Endodermal cell (in vitro differentiated cells): ENCODE measurements around the gene PTPN14. TPM values are rescaled to one million over a fixed set of nuclear protein-coding genes. Genes with fewer than 3 reads are reported as not detected.

Experiments
- DNase-seq: peaks from one replicate; pipeline ENCODE4 v3.0.0-alpha.2; 2017
- H3K27ac ChIP-seq: 2 replicates; pipeline ENCODE4 v1.5.1; 2013; ENCODE audit warnings: mild to moderate bottlenecking, low read depth, low read length, moderate library complexity
- H3K27me3 ChIP-seq: 2 replicates; pipeline ENCODE4 v1.6.1; 2013; ENCODE audit warnings: mild to moderate bottlenecking, low read length, moderate library complexity; ENCODE audit not compliant: insufficient read depth, control insufficient read depth, poor library complexity, severe bottlenecking
- H3K36me3 ChIP-seq: 2 replicates; pipeline ENCODE4 v1.7.0; 2013; ENCODE audit warnings: mild to moderate bottlenecking, low read length, moderate library complexity; ENCODE audit not compliant: control insufficient read depth, insufficient read depth
- H3K4me1 ChIP-seq: one replicate; pipeline ENCODE4 v1.7.0; 2013; ENCODE audit warnings: low read length; ENCODE audit not compliant: control insufficient read depth, insufficient read depth
- H3K4me3 ChIP-seq: 2 replicates; pipeline ENCODE4 v1.5.1; 2013; ENCODE audit warnings: mild to moderate bottlenecking, low read length, moderate library complexity
- H3K9ac ChIP-seq: 2 replicates; pipeline ENCODE4 v1.6.1; 2013; ENCODE audit warnings: mild to moderate bottlenecking, low read length, moderate library complexity; ENCODE audit not compliant: poor library complexity, severe bottlenecking; ENCODE audit errors: extremely low read depth
- H3K9me3 ChIP-seq: 2 replicates; pipeline ENCODE4 v1.6.1; 2013; ENCODE audit warnings: mild to moderate bottlenecking, low read length, moderate library complexity; ENCODE audit not compliant: control insufficient read depth
- H3K27ac Mint-ChIP-seq: 2 replicates; pipeline ENCODE4 v1.8.0; 2020; ENCODE audit warnings: mixed read lengths
- H3K27me3 Mint-ChIP-seq: 2 replicates; pipeline ENCODE4 v1.8.0; 2021; ENCODE audit warnings: mild to moderate bottlenecking, mixed read lengths; ENCODE audit not compliant: insufficient read depth
- H3K36me3 Mint-ChIP-seq: 2 replicates; pipeline ENCODE4 v1.8.0; 2020; ENCODE audit warnings: low read depth, mixed read lengths
- H3K4me1 Mint-ChIP-seq: 2 replicates; pipeline ENCODE4 v1.8.0; 2020; ENCODE audit warnings: mixed read lengths
- H3K4me3 Mint-ChIP-seq: 2 replicates; pipeline ENCODE4 v1.8.0; 2020; ENCODE audit warnings: mild to moderate bottlenecking, moderate library complexity, mixed read lengths
- H3K9me3 Mint-ChIP-seq: 2 replicates; pipeline ENCODE4 v1.8.0; 2020; ENCODE audit warnings: mild to moderate bottlenecking, mixed read lengths
- WGBS, 2 experiments: methylation state at CpG; one replicate each; pipeline versions ENCODE4 v1.1.5 to v1.1.7; 2013; ENCODE audit warnings: missing lambda C conversion rate in 2 of 2, mixed read lengths in 1 of 2; ENCODE audit not compliant: insufficient coverage in 1 of 2, insufficient read length in 1 of 2; 5-methylcytosine and 5-hydroxymethylcytosine counted together
- total RNA-seq, 2 donors: library from RNA; stranded (reverse); fragmentation: NEBNext Ultra II Directional in 1 of 2; extraction: Animal tissue kit (Norgen Biotek cat#: 25700) in 1 of 2; gene quantifications; 2 replicates in 1 of 2; 3 replicates in 1 of 2; pipeline ENCODE4 v1.2.1, GENCODE V29; 2021
- TF ChIP-seq, protein P1 (sequence below): fragments of 200-600 bp; sonication (generic); conservative IDR thresholded peaks from 2 replicates; pipeline ENCODE4 v1.5.0; 2021; ENCODE audit warnings: antibody characterized with exemption, mild to moderate bottlenecking

The PTPN14 gene
- total RNA-seq, 2 donors from 2014 or later, result 72.6 to 93.2 TPM

DNA sequence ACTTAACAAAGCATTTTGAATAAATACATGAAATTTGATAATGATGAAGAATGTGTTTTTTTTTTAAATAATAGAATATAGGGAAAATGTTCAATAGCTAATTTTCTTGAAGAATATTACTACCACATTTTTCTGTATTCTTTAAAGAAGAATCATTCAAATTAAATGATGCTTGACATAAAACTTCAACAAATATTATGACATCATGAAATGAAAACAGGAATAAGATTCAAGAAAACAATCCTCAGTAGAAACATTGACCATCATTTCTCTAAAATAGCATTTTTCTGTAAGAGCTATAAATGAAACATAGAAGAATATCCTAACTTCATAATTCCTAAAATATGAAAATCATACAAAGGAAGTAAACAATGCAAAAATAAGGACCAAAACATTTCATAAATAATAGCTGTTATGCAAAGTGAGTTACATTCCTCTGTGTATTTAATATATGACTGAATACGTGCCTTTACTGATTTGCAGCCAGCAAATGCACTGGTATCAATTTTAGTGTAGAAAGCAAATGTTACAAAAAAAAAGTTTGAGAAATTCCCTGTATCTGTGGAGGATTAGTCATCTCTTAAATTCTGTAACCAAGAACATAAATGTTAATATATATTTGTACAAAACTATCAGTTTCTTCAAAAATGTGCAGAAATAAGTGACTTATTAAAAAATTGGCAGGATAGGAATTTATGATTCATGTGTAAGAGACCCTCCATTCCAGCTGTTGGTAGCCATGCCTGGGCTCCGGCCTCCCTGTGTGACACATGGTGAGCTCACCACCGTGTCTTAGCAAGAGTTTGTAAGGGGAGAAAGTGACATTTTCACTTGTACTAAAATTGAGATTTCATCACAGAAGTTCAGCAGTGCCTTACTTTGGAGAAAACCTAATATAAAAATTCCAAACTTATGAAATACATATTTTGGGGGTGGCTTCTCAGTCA is 15.0 kb upstream of the PTPN14 start:
- Mint-ChIP-seq H3K4me1 (peaks cover 5% of the 10 kb centered on the region), H3K36me3 (no peaks in the 10 kb centered on the region), H3K27me3 (peaks cover 30% of the 10 kb centered on the region), H3K27ac (no peak overlapping the region), H3K9me3 (no peaks in the 10 kb centered on the region), H3K4me3 (no peak overlapping the region)
- Histone ChIP-seq H3K9ac (no peak overlapping the region), H3K27me3 (peaks cover 62% of the 10 kb centered on the region), H3K27ac (no peak overlapping the region), H3K36me3 (no peaks in the 10 kb centered on the region), H3K9me3 (no peaks in the 10 kb centered on the region), H3K4me1 (peaks cover 3% of the 10 kb centered on the region), H3K4me3 (no peak overlapping the region)
- TF ChIP-seq, protein P1, sequence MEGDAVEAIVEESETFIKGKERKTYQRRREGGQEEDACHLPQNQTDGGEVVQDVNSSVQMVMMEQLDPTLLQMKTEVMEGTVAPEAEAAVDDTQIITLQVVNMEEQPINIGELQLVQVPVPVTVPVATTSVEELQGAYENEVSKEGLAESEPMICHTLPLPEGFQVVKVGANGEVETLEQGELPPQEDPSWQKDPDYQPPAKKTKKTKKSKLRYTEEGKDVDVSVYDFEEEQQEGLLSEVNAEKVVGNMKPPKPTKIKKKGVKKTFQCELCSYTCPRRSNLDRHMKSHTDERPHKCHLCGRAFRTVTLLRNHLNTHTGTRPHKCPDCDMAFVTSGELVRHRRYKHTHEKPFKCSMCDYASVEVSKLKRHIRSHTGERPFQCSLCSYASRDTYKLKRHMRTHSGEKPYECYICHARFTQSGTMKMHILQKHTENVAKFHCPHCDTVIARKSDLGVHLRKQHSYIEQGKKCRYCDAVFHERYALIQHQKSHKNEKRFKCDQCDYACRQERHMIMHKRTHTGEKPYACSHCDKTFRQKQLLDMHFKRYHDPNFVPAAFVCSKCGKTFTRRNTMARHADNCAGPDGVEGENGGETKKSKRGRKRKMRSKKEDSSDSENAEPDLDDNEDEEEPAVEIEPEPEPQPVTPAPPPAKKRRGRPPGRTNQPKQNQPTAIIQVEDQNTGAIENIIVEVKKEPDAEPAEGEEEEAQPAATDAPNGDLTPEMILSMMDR, result no peak
- DNase-seq, result no peak
- WGBS, 2 experiments, result 88 to 100% methylated on average over 1 to 3 of the region's 3 CpGs

DNA sequence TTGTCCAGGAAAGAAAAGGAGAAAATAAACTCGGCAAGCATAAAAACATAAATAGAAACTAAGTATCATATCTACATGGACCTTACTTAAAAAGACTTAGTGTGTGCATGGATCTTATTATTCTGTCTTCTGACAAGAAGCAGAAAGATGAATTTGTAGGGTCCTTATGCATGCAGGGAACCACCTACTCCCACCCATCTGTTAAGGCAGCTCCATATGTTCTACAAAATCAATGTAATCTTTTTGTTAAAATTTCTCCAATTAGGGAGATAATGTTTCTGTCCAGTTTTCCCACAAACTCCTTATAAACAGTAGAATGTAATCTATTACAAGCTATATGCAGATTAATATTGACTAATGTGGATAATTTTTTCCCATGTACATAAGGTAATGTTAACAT is 13.9 kb upstream of the PTPN14 start:
- WGBS, 2 experiments, result no CpG with 5 or more reads among the region's 1 CpG
- no peak overlapping the region for H3K27ac ChIP-seq
- Mint-ChIP-seq H3K9me3 (no peaks in the 10 kb centered on the region), H3K4me3 (no peak overlapping the region), H3K4me1 (no peaks in the 10 kb centered on the region), H3K27me3 (peaks cover 20% of the 10 kb centered on the region), H3K27ac (no peak overlapping the region), H3K36me3 (no peaks in the 10 kb centered on the region)
- H3K4me1 ChIP-seq, result no peaks in the 10 kb centered on the region
- no peak overlapping the region for H3K9ac ChIP-seq
- peaks cover 51% of the 10 kb centered on the region for H3K27me3 ChIP-seq
- H3K36me3 ChIP-seq, result no peaks in the 10 kb centered on the region
- TF ChIP-seq, protein P1, result no peak
- no peak for DNase-seq
- H3K9me3 ChIP-seq, result no peaks in the 10 kb centered on the region
- H3K4me3 ChIP-seq, result no peak overlapping the region

DNA sequence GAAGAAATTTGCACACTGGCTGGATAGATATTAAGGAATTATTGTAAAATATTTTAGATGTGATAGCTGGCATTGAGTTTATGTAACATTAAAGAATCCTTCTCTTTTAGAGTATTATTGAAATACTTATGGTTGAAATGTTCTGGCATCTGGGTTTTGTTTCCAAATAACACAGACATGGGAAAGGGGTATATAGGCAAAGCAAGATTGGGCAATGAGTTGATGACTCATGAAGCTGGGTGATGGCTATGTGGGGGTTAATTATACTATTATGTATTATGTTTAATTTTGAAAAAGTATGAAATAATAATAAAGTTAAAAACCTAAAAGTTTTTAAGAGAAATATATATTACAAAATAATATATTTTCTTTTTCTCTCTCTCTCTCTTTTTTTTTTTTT is 12.5 kb upstream of the PTPN14 start:
- H3K27ac Mint-ChIP-seq, result no peak overlapping the region
- Histone ChIP-seq H3K36me3 (no peaks in the 10 kb centered on the region), H3K9ac (no peak overlapping the region), H3K9me3 (no peaks in the 10 kb centered on the region), H3K27ac (no peak overlapping the region), H3K4me3 (no peak overlapping the region), H3K27me3 (peaks cover 41% of the 10 kb centered on the region), H3K4me1 (no peaks in the 10 kb centered on the region)
- peaks cover 13% of the 10 kb centered on the region for H3K27me3 Mint-ChIP-seq
- TF ChIP-seq, protein P1, result no peak
- no peaks in the 10 kb centered on the region for H3K36me3 Mint-ChIP-seq
- no peak overlapping the region for H3K4me3 Mint-ChIP-seq
- H3K9me3 Mint-ChIP-seq, result no peaks in the 10 kb centered on the region
- DNase-seq, result no peak
- H3K4me1 Mint-ChIP-seq, result no peaks in the 10 kb centered on the region
